ENCODE results near the gene LIMS2.

The LIMS2 gene

DNA sequence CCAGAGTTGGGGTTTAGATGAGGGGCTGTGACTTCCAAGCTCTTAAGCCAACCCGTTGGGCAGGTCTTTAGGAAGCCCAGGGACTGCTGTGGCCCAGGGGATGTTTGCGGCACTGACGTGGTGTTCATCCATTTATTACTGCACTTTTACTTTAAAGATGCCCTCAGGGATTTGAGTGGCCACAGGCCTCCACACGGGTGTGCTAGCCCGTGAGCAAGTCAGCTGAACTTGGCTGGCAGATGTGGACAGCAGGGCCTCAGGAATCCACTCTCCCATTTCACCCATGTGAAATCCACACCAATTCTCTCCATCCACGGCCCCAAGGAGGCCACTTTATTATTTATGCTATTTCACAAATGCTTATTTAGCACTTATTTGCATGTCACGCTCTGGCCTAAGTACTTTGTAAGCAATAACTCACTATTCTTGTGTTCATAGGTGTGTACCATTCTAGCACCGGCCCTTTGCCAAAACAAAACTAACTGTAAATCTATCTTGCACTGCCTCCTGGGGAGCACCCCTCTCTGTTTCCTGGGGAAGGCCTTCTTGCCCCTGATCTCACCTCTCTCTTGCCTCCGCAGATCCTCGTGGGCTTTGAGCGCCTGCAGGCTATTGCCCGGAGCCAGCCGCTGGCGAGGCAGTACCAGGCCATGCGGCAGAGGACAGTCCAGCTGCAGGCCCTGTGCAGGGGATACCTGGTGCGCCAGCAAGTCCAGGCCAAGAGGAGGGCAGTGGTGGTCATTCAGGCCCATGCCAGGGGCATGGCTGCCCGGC lies 68.5 kb downstream of the LIMS2 start:
- no peak for DNase-seq (ENCODE audit: low read depth, low spot score)

DNA sequence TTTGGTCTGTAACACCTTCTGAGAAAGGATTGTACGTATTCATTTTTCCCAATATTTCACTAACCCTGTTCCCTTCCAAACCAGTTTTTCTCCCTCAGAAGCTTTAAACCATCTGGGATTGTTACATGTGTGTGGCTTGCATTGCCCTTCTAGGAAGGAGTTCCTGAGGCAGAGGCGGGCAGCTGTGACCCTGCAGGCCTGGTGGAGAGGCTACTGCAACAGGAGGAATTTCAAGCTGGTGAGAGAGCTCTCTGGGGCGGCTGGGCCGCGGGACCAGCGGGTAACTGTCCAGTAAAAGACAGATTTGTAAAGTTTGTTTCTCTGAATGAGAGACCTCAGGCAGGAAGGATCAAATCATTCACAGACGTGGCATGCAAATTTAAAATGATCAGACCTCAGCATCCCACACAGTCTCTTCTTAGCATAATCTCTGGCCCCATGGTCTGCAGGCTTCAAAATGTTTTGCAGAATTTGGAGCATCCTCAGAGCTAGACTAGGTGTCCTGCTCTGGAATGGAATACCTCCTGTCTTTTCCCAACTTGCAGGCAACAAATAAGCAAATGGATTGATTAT lies 69.6 kb downstream of the LIMS2 start:
- DNase-seq (ENCODE audit: low read depth, low spot score): no peak

DNA sequence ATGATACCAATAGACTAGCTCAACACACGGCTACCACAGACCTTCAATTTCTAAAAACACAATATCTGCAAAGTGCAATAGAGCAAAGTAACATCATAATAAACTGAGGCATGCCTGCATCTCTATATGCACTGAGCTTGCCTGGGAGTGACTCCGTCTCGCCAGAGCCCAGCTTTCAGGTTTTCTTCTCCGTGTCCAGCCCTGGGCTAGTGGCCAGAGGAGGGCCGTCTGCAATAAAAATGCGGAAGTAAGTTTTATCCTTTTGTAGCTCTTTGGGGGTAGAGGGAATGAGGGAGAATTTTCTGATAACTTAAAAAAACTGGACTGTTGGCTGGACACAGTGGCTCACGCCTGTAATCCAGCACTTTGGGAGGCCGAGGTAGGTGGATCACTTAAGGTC lies 70.3 kb downstream of the LIMS2 start:
- DNase-seq (ENCODE audit: low read depth, low spot score): no peak

GRCh38 chr2:127599211-127599610 lies 76.1 kb downstream of the LIMS2 start:
- DNase-seq (ENCODE audit: low read depth, low spot score): no peak

GRCh38 chr2:127598711-127599110 lies 76.6 kb downstream of the LIMS2 start:
- DNase-seq (ENCODE audit: low read depth, low spot score): no peak

DNA sequence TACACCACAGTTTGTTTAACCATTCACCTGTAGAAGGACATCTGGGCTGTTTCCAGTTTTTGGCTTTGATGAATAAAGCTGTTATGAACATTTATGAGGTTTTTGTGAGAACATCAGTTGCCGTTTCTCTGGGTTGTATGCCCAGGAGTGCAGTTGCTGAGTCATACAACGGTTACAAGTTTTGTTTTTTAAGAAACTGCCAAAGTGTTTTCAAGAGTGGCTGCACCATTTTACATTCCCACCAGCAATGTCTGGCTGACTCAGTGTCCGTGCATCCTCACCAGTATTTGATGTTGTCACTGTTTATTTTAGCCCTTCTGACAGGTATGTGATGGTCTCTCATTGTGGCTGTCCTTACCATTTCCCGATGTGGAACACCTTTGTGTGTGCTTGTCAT lies 77.3 kb downstream of the LIMS2 start:
- no peak for DNase-seq (ENCODE audit: low read depth, low spot score)

DNA sequence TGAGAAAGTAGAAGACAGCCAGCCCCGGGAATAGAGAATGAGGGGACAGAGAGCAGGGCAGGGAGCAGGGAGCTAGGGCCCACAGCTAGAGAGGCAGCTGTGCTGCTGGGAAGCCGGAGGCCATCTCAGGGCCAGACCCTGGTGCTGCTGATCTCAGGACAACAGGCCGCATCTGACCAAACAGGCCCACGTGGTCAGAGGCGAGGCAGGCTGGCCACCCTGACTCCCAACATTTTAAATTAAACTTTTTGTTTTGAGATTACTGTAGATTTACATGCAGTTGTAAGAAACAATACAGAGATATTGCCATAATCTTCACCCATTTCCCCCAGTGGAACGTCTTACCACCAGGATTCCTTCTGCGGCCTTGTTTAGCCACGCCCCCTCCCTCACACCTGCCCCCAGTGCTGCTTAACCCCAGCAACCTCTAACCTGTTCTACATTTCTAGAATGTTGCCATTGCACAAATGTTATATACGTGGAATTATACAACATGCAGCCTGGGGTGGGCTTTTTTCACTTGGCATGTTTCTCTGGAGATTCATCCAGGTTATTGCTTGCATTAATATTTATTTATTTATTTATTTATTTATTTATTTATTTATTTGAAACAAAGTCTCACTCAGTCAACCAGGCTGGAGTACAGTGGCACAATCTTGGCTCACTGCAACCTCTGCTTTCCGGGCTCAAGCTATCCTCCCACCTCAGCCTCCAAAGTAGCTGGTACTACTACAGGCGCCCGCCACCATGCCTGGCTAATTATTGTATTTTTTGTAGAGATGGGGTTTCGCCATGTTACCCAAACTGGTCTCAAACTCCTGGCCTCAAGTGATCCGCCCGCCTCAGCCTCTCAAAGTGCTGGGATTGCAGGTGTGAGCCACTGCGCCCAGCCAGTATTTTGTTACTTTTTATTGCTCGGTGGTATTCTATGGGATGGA lies 78.0 kb downstream of the LIMS2 start:
- DNase-seq (ENCODE audit: low read depth, low spot score): no peak

DNA sequence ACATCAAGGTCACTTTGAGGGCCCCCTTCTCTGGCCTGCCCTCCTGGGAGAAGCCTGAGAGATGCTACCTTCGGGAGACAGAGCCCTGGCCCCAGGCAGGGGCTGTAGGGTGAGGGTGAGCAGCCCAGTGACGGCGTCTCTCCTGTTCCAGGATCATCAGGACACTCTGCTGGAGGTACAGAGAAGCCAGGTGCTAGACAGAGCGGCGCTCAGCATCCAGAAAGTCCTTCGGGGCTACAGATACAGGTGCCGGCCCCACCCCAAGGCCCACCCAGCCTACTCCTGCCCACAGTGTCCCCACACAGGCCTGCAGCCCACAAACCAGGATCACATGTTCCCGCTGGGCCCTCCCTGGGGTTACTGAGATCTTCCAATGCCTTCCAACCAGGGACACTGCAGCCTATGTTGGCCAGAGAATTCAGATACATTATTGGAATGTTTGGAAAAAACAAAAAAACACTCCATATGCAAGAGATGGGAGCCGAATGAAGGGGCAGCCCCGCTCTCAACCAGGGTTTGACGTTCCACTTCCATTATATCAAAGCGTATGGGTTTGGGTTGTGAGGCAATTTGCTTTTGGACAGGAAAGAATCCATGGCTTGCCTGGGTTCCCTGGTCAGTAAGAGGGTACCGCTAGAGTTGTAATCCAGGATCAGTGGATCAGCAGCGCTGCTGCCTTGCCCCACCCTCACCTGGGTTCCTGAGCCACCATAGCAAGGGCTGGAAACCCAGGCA lies 78.9 kb downstream of the LIMS2 start:
- no peak for DNase-seq (ENCODE audit: low read depth, low spot score)

DNA sequence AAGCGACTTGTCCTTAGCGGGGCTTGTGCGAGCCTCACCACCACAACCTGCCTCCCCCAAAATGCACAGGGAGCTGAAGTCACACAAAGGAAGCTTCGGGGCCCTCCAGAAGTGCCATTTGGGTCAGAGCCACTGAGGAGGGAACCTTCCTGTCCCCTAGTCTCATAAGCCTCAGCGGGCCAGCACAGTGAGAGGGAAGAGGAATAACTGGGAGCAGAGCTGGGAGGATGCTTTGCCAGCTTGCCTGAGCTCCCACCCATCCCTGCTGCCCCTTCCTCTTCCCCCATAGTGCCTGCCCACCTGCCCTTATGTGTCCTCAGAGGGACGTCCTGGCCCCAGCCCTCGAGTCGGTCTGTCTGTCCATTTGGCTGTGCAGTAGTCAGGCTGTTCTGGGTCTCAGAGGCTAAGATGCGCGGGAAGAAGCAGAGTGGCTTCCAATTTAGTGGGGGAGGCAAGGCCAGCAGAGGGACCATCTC lies 81.2 kb downstream of the LIMS2 start:
- no peak for DNase-seq (ENCODE audit: low read depth, low spot score)

GRCh38 chr2:127593228-127594115 lies 81.9 kb downstream of the LIMS2 start:
- no peak for DNase-seq (ENCODE audit: low read depth, low spot score)

- DNase-seq (ENCODE audit: low read depth, low spot score): no peak
Measured at GRCh38 chr2:127592761-127593227, 82.5 kb downstream of the LIMS2 start.

- DNase-seq (ENCODE audit: low read depth, low spot score): peak; percentile 92
Measured at GRCh38 chr2:127591221-127591923, 84.0 kb downstream of the LIMS2 start.

DNA sequence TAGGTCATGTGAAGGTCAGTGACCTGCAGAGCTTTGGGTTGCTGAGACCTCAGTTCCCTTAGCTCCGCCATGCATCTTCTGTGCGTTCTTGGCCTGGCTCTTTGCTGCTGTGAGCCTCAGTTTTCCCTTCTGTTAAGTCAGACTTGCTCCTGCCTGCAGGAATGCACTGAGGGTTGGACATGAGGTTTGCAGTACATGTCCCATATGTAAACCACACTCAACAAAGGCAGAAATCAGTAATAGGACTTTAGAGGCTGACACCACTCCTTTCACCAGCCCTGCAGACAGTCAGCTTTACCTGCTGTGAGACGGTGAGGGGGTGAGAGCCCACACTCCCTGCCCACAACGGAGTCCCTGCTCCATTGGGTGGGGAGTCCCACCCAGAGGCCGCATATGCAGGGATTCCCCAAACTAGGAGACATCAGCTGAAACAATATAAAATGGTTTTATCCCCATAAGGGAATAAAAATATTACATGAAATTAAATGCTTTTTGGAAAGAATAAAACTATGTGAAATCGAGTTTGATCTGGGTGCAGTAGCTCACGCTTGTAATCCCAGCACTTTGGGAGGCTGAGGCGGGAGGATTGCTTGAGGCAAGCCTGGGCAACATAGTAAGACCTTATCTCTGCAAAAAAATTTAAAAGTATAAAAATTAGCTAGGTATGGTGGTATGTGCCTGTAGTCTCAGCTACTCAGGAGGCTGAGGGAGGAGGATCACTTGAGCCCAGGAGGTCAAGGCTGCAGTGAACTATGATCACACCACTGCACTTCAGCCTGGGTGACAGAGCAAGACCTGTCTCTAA lies 84.7 kb downstream of the LIMS2 start:
- no peak for DNase-seq (ENCODE audit: low read depth, low spot score)

DNA sequence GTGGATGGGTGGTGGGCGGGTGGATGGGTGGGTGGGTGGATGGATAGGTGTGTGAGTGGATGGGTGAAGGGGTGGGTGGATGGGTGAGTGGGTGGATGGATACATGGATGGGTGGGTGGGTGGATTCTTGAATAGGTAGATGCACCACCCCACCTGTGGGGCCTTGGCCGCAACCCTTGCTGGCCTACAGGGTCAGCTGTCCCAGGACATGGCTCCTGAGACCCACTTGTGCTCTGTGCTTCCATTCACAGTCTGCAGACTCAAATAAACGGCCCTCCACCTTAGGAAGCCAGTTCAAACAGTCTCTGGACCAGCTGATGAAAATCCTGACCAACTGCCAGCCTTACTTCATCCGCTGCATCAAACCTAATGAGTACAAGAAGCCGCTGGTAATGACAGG lies 85.5 kb downstream of the LIMS2 start:
- no peak for DNase-seq (ENCODE audit: low read depth, low spot score)

- DNase-seq (ENCODE audit: low read depth, low spot score): no peak
Measured at GRCh38 chr2:127589358-127589757, 86.0 kb downstream of the LIMS2 start.
